HCT116 (cell line): ENCODE data around the gene LMOD1. TPM values are rescaled to one million over a fixed set of nuclear protein-coding genes. Genes with fewer than 3 reads are reported as not detected.
A peak's percentile ranks its signal among the peaks of the same experiment; 100 is the strongest.

Source experiments
- ATAC-seq: fragments of 200-7000 bp; cut with Tn5 transposase; 2 replicates; pipeline ENCODE4 v1.9.1; 2020; ENCODE audit warnings: mild to moderate bottlenecking, moderate library complexity
- BruUV-seq: library from RNA; stranded (reverse); fragments of 400-500 nt; replicated peaks from 2 replicates; lab custom pipeline; 2021; lab: Mats Ljungman, UMichigan
- CTCF ChIA-PET: fragments of 300-600 bp; sonication (Branson Sonifier 250); formaldehyde crosslinking; loops from one replicate; lab custom pipeline; 2021; ENCODE audit warnings: antibody characterized with exemption; lab: Charles Lee
- POLR2A ChIA-PET: fragments of 300-600, 350-600 bp; sonication (Branson Sonifier 250); formaldehyde crosslinking; loops from one replicate; lab custom pipeline; 2021; ENCODE audit warnings: antibody characterized with exemption; lab: Charles Lee
- RAD21 ChIA-PET, 2 experiments: fragments of 300-600 bp; sonication (Branson Sonifier 250); formaldehyde crosslinking; loops; one replicate each; lab custom pipeline; 2023; ENCODE audit warnings: low total read pairs in 2 of 2; ENCODE audit not compliant: uncharacterized antibody in 2 of 2, unreplicated experiment in 2 of 2, low non-redundant PET in 1 of 2; lab: Charles Lee
- DNase-seq: peaks from one replicate; pipeline ENCODE4 v3.0.0-alpha.2; 2010; ENCODE audit warnings: low read depth, low spot score
- H2AFZ ChIP-seq: fragments of 200-600 bp; shearing (Covaris generic), sonication (generic); 2 replicates; pipeline ENCODE4 v1.6.1; 2017; ENCODE audit warnings: low read depth, mixed run types, mixed read lengths, antibody characterized with exemption, low read length; ENCODE audit not compliant: poor library complexity, severe bottlenecking
- H3K27ac ChIP-seq: 2 replicates; pipeline ENCODE4 v1.5.1; 2012; ENCODE audit warnings: low read depth, low read length
- H3K27me3 ChIP-seq: fragments of 200-600 bp; sonication (generic); 2 replicates; pipeline ENCODE4 v1.6.1; 2016; ENCODE audit warnings: mixed run types, low read length, mixed read lengths; ENCODE audit not compliant: insufficient read depth
- H3K36me3 ChIP-seq, 2 experiments: fragments of 200-500 bp in 1 of 2; fragments of 200-600 bp in 1 of 2; sonication (Bioruptor generic) in 1 of 2; sonication (generic) in 1 of 2; 2 replicates each; pipeline versions ENCODE4 v1.5.1 to v1.6.1; 2014 to 2016; ENCODE audit warnings: low read length in 2 of 2, inconsistent platforms in 1 of 2, mixed read lengths in 1 of 2, mixed run types in 1 of 2; ENCODE audit not compliant: insufficient read depth in 2 of 2, control insufficient read depth in 1 of 2
- H3K4me1 ChIP-seq, 2 experiments: fragments of 200-600 bp in 1 of 2; sonication (generic) in 1 of 2; 2 replicates each; pipeline versions ENCODE4 v1.5.1 to v1.6.1; 2012 to 2017; ENCODE audit warnings: low read length in 2 of 2, inconsistent platforms in 1 of 2, mild to moderate bottlenecking in 1 of 2, mixed read lengths in 1 of 2, mixed run types in 1 of 2, moderate library complexity in 1 of 2; ENCODE audit not compliant: insufficient read depth in 2 of 2, control insufficient read depth in 1 of 2
- H3K4me2 ChIP-seq: fragments of 200-600 bp; sonication (generic); 2 replicates; pipeline ENCODE4 v1.6.1; 2017; ENCODE audit warnings: mixed run types, low read length, mixed read lengths
- H3K4me3 ChIP-seq, 2 experiments: fragments of 200-600 bp in 1 of 2; sonication (generic) in 1 of 2; replicated peaks in 1 of 2; 2 replicates each; pipeline ENCODE4 v1.5.1; 2011 to 2016; ENCODE audit warnings: low read length in 2 of 2, control low read depth in 1 of 2, low read depth in 1 of 2, mild to moderate bottlenecking in 1 of 2, mixed read lengths in 1 of 2, mixed run types in 1 of 2
- H3K79me2 ChIP-seq: fragments of 200-600 bp; sonication (generic); 2 replicates; pipeline ENCODE4 v1.6.1; 2017; ENCODE audit warnings: mild to moderate bottlenecking, mixed run types, low read length, moderate library complexity, mixed read lengths; ENCODE audit not compliant: insufficient read depth
- H3K9ac ChIP-seq: fragments of 200-600 bp; sonication (generic); 2 replicates; pipeline ENCODE4 v1.6.1; 2016; ENCODE audit warnings: low read length, mixed read lengths
- H3K9me2 ChIP-seq: fragments of 200-600 bp; sonication (generic), shearing (Covaris generic); 2 replicates; pipeline ENCODE4 v1.6.1; 2017; ENCODE audit warnings: mixed run types, mild to moderate bottlenecking, moderate library complexity; ENCODE audit not compliant: insufficient read depth
- H3K9me3 ChIP-seq, 2 experiments: fragments of 200-500 bp in 1 of 2; fragments of 200-600 bp in 1 of 2; sonication (Bioruptor generic) in 1 of 2; sonication (generic) in 1 of 2; 2 replicates each; pipeline ENCODE4 v1.6.1; 2014 to 2017; ENCODE audit warnings: low read length in 2 of 2, mixed read lengths in 2 of 2, inconsistent platforms in 1 of 2, low read depth in 1 of 2, mild to moderate bottlenecking in 1 of 2, mixed run types in 1 of 2, moderate library complexity in 1 of 2; ENCODE audit not compliant: control insufficient read depth in 1 of 2, insufficient read depth in 1 of 2
- H4K20me1 ChIP-seq: fragments of 200-600 bp; sonication (generic), shearing (Covaris generic); 2 replicates; pipeline ENCODE4 v1.6.1; 2017; ENCODE audit warnings: mixed run types, mild to moderate bottlenecking, moderate library complexity; ENCODE audit not compliant: insufficient read depth
- CBX3 ChIP-seq: IDR thresholded peaks from 2 replicates; pipeline ENCODE4 v1.6.1; 2012; ENCODE audit warnings: low read depth
- EZH2 ChIP-seq: fragments of 200-600 bp; sonication (generic); IDR thresholded peaks from 2 replicates; pipeline ENCODE4 v1.6.1; 2017; ENCODE audit warnings: antibody characterized with exemption, mixed run types
- FOSL1 ChIP-seq: IDR thresholded peaks from 2 replicates; pipeline ENCODE4 v1.6.1; 2012; ENCODE audit warnings: low read depth
- JUND ChIP-seq: IDR thresholded peaks from 2 replicates; pipeline ENCODE4 v1.6.1; 2012
- POLR2A ChIP-seq: IDR thresholded peaks from 2 replicates; pipeline ENCODE4 v1.7.0; 2011; ENCODE audit warnings: borderline replicate concordance; ENCODE audit not compliant: insufficient read depth, insufficient read length; ENCODE audit errors: extremely low read depth
- POLR2AphosphoS5 ChIP-seq: IDR thresholded peaks from 2 replicates; pipeline ENCODE4 v1.6.1; 2011; ENCODE audit warnings: mild to moderate bottlenecking, low read depth, low read length, moderate library complexity
- RAD21 ChIP-seq: IDR thresholded peaks from 2 replicates; pipeline ENCODE4 v1.6.1; 2012; ENCODE audit warnings: low read depth, mild to moderate bottlenecking
- SIN3A ChIP-seq: IDR thresholded peaks from 2 replicates; pipeline ENCODE4 v1.6.1; 2012; ENCODE audit warnings: low read depth
- SP1 ChIP-seq: IDR thresholded peaks from 2 replicates; pipeline ENCODE4 v1.6.1; 2012; ENCODE audit warnings: low read depth
- TCF7L2 ChIP-seq: IDR thresholded peaks from 2 replicates; pipeline ENCODE4 v1.7.0; 2011; ENCODE audit warnings: borderline replicate concordance, inconsistent platforms; ENCODE audit not compliant: insufficient read depth, insufficient read length; ENCODE audit errors: extremely low read depth
- YY1 ChIP-seq: IDR thresholded peaks from 2 replicates; pipeline ENCODE4 v1.6.1; 2011; ENCODE audit warnings: low read length, low read depth, moderate library complexity, mild to moderate bottlenecking; ENCODE audit not compliant: insufficient replicate concordance; ENCODE audit errors: extremely low read depth
- ZFX ChIP-seq: fragments of 450-650 bp; IDR thresholded peaks from 2 replicates; pipeline ENCODE4 v1.6.1; 2017
- ZNF274 ChIP-seq: fragments of 200-500 bp; sonication (Bioruptor generic); IDR thresholded peaks from 2 replicates; pipeline ENCODE4 v1.6.1; 2014; ENCODE audit warnings: mild to moderate bottlenecking, low read depth, low read length, inconsistent platforms
- intact Hi-C: fragments of 100-400 bp; cut with micrococcal nuclease; formaldehyde crosslinking; loops from 2 replicates; pipeline ENCODE4 v1.10.0; 2022
- total RNA-seq: library from RNA; stranded (reverse); gene quantifications from one replicate; pipeline ENCODE4 v1.2.1, GENCODE V29; 2021; ENCODE audit not compliant: unreplicated experiment
- TF ChIP-seq, protein P1 (sequence below), 3 experiments: fragments of 200-600 bp in 1 of 3; sonication (generic) in 1 of 3; IDR thresholded peaks in 2 of 3; conservative IDR thresholded peaks in 1 of 3; 2 replicates each; pipeline ENCODE4 v1.5.1; 2012 to 2017; ENCODE audit warnings: low read depth in 2 of 3, low read length in 2 of 3, antibody characterized with exemption in 1 of 3, borderline replicate concordance in 1 of 3, control low read depth in 1 of 3, mild to moderate bottlenecking in 1 of 3, mixed read lengths in 1 of 3, mixed run types in 1 of 3, moderate library complexity in 1 of 3; ENCODE audit not compliant: insufficient read depth in 1 of 3
- TF ChIP-seq, protein P2 (sequence below): IDR thresholded peaks from 2 replicates; pipeline ENCODE4 v1.6.1; 2012

The LMOD1 gene
- total RNA-seq, 1 experiment from 2014 or later = 0.12 TPM

DNA sequence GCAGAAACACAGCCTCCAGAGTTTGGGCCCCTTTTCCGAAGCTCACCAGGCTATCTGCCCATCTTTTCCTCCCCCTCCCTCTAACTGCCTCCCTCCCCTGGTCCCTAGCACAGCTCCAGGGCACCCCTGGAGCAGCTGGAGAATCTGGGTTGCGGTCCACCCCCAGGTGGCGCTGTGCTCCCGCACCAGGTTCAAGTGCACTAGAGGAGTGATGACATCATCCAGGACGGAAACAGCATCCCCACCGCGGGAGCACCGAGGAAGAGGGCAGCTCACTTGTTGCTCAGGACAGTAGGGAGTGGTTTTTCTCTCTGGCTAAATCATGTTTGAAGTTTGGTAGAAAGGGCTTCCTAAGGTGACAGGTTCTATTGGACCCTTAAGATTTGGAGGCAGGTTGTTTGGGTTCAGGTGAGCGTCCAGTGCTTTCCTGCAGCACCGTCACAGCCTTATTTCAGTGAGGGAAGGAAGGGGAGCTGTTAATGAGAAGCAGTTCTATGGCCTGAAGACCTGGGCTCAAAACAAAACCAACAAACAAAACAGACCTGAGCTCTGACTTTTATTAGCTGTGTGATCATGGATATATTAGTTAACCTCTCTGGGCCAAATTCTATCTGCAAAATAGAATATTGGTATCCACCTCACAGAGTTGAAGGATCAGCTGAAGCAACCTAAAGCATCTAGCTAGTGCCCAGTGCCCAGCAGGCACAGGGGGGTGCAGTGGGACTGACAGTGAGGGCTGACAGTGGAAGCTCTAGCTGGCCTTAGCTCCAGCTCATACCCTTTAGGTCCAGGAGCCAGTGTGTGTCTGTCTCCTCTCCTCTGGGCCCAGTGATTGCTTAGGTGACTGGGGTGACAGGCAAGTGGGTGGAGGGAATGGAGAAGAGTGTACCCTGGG, 50.2 kb downstream of the LMOD1 start:
- H3K9ac ChIP-seq = no peak overlapping the region
- TF ChIP-seq RAD21 (peak; percentile 96), POLR2A (no peak), EZH2 (no peak), FOSL1 (no peak), YY1 (peak; percentile 48), POLR2AphosphoS5 (peak; percentile 42), SIN3A (no peak), ZFX (no peak), TCF7L2 (no peak), ZNF274 (no peak), CBX3 (no peak), SP1 (no peak), JUND (no peak)
- TF ChIP-seq, protein P1, sequence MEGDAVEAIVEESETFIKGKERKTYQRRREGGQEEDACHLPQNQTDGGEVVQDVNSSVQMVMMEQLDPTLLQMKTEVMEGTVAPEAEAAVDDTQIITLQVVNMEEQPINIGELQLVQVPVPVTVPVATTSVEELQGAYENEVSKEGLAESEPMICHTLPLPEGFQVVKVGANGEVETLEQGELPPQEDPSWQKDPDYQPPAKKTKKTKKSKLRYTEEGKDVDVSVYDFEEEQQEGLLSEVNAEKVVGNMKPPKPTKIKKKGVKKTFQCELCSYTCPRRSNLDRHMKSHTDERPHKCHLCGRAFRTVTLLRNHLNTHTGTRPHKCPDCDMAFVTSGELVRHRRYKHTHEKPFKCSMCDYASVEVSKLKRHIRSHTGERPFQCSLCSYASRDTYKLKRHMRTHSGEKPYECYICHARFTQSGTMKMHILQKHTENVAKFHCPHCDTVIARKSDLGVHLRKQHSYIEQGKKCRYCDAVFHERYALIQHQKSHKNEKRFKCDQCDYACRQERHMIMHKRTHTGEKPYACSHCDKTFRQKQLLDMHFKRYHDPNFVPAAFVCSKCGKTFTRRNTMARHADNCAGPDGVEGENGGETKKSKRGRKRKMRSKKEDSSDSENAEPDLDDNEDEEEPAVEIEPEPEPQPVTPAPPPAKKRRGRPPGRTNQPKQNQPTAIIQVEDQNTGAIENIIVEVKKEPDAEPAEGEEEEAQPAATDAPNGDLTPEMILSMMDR (IDR thresholded peaks at IDR 0.05 in 2 of 3, conservative IDR thresholded peaks at IDR 0.05 in 1 of 3; ENCODE audit: borderline replicate concordance in 1 of 3, insufficient read depth in 1 of 3, low read depth in 2 of 3, low read length in 2 of 3) = peak; percentile 93 to 99 (median 94)
- TF ChIP-seq, protein P2, sequence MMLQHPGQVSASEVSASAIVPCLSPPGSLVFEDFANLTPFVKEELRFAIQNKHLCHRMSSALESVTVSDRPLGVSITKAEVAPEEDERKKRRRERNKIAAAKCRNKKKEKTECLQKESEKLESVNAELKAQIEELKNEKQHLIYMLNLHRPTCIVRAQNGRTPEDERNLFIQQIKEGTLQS = no peak; the same call in 1 of the 2 replicates
- H3K79me2 ChIP-seq = no peaks in the 10 kb centered on the region
- no peak overlapping the region for H3K4me3 ChIP-seq
- CTCF ChIA-PET = interaction anchor here (0.6 to 6.8 kb wide), 32 partner anchors 9 to 294 kb away, joined by 3 to 99 read pairs (median 4); partner anchors contain the start of genes ELF3, GPR37L1, LMOD1 and RNPEP
- H3K36me3 ChIP-seq = no peaks in the 10 kb centered on the region
- H3K9me3 ChIP-seq = no peaks in the 10 kb centered on the region
- peaks cover 4 to 18% of the 10 kb centered on the region in 2 experiments; a peak in 3 of 4 replicates for H3K4me1 ChIP-seq
- POLR2A ChIA-PET = interaction anchor here (0.6 to 1.6 kb wide), 10 partner anchors 10 to 222 kb away, joined by 3 to 9 read pairs (median 3); partner anchors contain the start of genes ELF3 and TIMM17A
- H3K27me3 ChIP-seq = no peaks in the 10 kb centered on the region
- RAD21 ChIA-PET = interaction anchor here (0.6 to 1.7 kb wide), 8 partner anchors 12 to 114 kb away, joined by 3 to 22 read pairs (median 4); partner anchors contain the start of genes ELF3 (in 1 of the 2) and IPO9 (in 1 of the 2)
- H3K9me2 ChIP-seq = no peaks in the 10 kb centered on the region
- H3K4me2 ChIP-seq = peak overlapping the region; percentile 43
- ATAC-seq (peak; percentile 94), DNase-seq (peak; percentile 78)
- intact Hi-C loops = loop anchor here (1.0 to 5.0 kb wide), 3 partner anchors 61 to 223 kb away; partner anchors contain the start of gene TIMM17A
- H4K20me1 ChIP-seq = no peaks in the 10 kb centered on the region
- H3K27ac ChIP-seq = no peak overlapping the region
- H2AFZ ChIP-seq = no peak overlapping the region
- no TSS peak for BruUV-seq
